Activated CD4-positive, CD25-positive, alpha-beta regulatory T cell (primary cell): Measurements from ENCODE around the gene ING3.

ENCODE experiments used
- DNase-seq, 4 experiments: peaks; one replicate each; lab custom pipeline; 2025; lab: John Stamatoyannopoulos, UW

The ING3 gene

GRCh38 chr7:120989257-120990220 lies 39.0 kb downstream of the ING3 start:
- no peak for DNase-seq

DNA sequence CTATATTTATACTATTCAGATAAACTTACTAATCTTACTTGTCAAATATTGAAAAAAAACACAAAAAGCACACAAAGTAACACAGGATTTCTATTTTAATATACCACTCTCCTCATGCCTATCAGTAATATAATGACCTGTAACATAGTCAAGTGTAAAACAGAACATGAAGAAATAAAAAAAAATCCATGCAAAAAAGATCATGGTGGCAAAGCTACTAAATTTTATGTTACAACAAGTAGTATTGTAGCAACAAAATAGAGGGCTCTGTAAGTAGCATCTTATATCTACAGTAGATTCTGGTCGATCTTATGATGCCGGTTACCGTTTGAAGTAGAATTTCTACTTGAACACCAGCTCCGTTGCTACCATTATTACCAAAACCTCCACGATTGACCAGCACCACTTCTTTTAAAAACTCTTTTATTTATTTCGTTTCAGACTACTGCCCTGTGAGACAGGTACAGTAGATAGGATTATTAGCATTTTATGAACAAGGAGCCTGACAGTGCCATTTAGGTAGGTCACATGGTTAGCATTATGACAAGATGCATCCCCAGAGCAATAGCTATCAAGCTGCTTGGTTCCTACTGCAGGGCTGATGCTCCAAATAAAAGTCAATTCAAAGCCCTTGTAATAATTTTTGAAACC lies 40.0 kb downstream of the ING3 start:
- DNase-seq = no peak

DNA sequence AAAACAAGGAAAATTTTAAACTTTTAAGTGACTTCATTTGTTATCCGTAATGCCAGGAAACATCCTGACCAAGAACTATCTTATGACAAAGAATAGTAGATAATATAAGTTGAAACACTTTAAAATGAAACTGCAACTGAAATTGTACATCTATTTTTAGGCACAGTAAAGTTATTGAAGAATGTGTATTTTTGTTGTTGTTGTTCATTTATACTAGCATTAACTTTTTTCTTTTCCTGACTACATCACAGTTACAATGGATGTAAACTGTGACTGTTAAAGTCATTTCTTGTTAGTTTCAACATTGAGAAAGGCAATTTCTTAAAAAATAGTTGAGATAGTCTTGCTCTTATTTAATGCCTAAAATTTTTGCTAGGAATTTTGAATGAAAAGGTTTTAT lies 40.6 kb downstream of the ING3 start:
- no peak for DNase-seq

DNA sequence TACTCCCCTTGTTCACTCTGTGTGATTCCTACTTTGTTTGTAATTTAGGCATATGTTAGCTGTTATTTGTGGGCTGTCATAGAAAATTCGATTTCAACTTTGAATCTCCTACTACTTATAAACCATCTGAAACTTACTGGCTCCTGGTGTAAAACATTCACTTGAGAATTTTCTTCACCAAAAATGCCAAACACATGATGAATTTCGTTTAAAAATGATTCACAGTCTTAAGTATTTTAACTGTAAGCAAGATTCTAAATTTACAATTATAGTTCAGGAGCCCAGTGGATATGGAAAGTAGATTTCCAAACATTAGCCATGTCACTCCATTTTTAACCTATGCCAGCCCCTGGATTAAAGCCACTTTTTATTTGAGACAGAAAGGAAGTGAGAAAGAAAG lies 41.0 kb downstream of the ING3 start:
- DNase-seq = no peak

GRCh38 chr7:120992272-120992964 lies 41.8 kb downstream of the ING3 start:
- no peak for DNase-seq

DNA sequence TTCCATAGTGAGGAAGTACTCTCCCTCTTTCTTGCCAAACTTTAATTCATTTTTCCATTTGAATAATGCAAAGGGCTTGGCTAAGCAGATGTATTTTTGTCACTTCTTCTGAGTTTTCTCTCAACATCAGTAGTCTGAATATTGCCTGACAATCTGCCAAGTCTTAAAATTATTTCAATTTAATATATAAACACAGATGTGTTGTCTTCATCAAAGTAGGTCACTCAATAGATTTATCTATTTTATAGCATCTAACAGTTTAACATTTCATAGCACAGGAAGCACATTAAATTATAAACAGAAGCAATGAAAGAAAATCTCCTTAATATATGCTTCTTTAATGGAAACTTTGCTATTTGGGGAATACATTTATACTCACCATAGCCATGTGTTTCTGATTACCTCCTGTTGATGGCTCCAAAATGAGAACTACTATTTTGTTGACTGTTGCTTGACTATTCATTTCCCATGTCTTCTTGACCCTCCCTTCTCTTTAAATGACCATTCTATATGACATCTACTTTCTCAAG lies 42.5 kb downstream of the ING3 start:
- DNase-seq = no peak

DNA sequence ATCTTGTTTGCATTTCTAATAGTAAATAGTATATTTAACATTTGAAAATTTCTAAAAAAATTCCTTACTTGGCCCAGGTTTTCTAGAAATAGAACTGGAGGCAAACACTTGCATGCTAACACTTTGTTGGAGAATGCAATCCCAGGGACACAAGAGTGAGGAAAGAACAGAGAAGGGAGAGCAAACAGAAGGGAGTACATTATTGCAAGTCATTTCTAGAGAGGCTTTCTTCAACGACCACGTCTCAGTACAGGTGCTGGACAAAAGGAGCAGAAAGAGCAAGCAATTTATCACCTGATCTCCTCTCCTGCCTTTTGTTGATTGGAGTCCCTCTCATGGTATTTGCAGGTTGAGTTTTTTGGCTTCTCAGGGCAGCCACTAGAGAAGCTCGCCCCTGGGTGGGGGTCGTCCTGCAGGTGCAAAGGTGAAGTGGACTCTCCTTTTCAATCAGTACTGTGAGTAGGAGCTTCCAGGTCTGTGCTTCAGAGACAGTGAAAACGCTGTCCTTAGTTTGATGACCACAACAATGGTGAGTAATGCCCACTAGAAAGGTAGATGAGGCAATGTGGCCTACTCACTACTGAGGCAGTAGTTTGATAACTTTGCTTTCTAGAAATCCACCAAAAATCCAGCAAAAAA lies 43.1 kb downstream of the ING3 start:
- no peak for DNase-seq

DNA sequence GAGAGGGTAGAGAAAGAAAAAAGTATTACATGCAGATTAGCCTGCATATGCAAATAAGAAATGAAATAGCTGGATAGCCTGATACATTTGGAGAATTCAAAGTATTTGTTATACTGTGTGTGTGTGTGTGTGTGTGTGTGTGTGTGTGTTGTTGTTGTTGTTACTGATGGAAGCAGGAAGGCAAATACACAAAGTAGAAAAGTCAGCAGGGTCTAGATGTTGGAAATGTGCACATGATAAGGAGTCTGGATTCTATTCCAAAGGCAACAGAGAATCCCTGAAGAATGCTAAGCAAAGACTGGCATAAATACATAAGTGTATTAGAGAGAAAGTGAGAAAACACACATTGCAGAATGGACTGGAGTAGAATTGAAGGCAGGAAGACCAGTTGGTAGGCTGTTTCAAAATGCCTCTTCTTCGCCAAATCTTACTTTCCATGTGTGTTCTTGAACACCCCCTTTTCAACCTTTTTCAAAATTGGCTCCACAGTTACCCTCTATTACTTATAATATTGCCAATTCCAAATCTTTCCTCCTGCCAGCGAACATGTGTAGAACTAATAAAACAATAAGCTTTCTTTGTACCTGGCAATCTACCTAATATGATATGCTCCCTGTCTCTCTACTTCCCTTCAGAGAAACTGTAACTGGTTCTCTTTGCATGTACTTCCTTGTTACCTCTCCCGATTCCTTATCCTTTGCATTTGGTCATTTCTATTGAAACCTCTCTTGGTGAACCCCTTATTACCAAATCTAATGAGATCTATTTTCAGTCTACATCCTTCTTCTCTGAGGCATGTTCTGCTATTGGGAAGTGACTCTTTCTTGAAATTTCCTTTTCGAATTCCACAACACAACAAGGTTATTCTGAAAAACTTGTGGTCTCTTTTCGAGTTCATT lies 44.2 kb downstream of the ING3 start:
- DNase-seq = no peak

- DNase-seq = no peak
Observed at GRCh38 chr7:120995654-120996053, 45.1 kb downstream of the ING3 start.

DNA sequence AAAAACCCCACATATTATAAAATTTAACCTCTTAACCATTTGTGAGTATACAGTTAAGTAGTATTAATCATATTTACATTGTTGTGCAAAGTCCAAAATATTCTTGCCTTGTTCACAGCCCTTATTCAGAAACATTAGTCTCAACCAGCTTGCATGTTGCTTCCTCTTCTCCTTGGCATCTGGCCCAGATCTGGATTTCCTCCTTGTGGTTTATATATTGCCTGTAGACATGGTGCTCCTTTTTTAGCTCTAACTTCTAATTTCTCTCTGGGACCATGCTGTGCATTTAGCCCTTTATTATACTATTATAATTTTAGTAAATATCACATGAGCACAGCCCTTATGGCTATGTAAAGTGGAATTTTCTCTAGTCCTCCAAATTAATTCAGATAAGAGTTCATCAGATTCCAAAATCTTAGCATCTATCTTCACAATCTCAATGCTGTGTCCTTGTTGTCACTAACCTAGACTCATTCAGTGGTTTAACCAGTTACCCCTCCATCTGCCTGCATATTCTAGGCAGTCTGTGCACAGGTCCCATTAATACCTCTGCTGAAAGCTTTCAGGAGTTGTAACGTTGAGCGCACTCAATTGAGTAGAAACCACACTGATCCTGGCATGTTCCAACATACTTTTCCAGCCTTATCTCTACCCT lies 45.9 kb downstream of the ING3 start:
- DNase-seq = no peak

DNA sequence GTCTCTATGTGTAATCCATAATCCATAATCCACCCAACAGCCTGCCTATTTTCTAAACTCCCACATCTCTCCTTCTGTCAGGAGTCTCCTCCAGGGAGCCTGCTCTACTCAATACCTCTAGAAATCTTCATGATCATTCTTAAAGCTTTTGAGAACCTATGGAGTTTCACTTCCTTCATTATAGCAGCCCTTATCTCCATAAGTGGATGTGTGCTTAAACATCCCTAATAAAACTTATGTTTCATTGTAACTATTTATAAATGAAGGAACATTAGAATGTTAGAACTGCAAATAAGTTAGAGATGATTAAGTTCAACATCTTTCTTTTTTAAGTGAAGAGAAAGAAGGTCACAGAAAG lies 46.4 kb downstream of the ING3 start:
- no peak for DNase-seq

DNA sequence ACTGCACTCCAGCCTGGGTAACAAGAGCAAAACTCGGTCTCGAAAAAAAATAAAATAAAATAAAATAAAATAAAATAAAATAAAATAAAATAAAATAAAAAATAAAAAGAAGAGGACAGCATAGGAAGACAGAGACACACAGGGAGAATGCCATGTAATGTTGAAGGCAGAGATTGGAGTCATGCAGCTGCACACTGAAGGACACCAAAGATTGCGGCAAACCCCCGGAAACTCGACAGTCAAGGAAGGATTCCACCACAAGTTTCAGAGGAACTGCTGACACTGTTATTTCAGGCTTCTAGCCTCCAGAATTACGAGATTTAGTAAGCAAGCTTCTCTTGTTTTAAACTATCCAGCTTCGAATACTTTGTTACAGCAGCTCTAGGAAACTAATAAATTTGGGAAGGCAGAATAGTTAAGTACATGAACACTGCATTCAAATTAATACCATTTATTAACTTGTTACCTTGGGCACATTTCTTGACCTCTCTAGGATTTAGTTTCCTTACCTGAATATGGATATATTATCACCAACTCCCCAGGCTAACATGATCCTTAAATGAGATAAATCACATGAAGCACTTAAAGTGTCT lies 47.4 kb downstream of the ING3 start:
- no peak for DNase-seq

DNA sequence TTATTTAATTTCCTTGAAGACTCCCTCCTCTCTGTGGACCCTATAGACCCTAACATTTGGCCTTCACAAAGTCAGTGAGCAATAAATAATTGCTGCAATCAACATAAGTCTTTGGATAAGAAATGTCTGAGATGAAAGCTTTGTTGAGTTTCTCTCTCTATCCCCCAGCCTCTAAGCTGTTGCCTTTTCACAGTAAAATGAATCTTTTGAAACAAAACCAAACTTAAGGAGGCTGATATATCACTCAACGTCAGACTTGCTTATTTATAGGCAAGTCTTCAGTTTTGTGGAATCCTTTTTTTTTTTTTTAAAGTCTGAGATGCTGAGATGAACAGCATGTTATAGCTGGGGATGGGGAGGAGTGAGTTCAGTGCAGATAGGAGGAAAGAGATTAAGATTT lies 47.9 kb downstream of the ING3 start:
- no peak for DNase-seq

DNA sequence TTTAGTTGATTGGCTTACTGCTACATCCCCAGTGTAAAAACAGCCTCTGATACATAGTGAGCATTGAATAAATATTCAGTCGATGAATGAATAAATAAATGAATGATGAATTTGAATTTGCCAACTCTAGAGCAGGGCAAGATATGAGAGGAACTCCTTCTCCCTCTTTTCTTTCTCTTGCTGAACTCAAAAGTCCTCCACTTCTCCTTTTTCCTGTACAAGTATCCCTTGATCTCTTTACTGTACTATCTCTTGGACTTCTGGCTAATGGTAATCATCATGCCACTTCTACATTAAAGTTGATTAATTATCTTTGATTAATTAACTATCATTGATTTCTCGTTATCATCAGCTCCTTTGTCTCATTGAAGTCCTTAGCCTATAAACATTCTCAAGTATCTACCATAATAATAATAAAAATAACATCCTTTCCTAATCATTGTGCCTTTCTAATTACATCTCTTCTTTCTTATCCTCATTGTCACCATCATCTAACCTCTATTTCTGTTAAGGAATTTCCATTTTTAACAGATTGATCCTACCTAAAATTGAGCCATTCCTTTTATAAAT lies 48.5 kb downstream of the ING3 start:
- DNase-seq = no peak

- no peak for DNase-seq
Observed at GRCh38 chr7:121000081-121000983, 49.8 kb downstream of the ING3 start.

DNA sequence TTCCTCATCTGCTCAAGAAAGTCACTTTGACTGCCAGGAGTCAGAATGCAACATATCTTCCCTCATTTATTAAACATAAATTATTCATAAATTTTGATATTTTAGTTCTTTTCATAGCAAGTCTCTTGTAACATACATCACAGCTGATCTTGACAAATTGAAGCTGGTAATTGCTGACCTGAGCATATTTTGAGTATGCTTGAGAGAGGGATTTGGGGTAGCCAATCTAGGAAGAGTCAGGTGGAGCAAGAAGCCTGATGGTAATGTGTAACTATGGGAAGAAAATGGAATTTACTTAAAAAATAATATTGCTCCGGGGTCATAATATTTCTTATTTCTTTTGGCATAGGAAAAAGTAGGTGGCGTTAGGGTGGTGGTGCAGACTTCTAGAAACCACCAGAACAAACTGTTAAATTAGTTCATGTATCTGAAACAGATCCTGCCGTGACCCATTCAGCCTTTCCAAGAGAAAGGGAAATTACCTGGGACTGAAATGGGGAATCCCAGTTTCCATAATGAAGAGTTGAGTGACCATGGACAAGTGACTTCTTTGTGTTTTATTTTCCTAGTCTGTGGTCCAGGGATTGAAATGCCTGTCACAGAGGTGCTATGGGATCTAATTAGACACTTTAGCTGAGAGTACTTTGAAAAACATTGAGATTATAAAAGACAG lies 50.8 kb downstream of the ING3 start:
- no peak for DNase-seq

GRCh38 chr7:121002048-121002756 lies 51.6 kb downstream of the ING3 start:
- no peak for DNase-seq
